ENCODE measurements around the gene DIO3.

Gene DIO3

DNA sequence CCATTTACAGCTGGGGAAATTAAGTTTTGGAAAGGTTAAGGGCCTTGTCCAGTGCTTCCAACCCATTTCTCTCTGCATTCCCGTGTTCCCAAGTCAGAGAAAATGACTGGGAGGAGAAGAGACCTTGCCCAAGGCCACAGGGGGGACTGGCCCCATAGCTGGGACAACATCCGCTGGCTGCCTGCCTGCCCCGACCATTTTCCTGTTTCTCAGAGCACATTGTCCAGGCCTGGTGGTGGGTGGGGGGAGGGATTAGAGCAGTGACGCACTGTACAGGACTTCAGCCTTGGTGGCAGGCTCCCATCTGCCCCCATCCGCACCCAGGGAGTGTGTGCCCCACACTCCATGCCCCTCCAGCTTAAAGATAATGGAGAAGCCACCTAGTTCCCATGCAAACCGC is 27.7 kb downstream of the DIO3 start:
- DNase-seq (ENCODE audit: insufficient read length, low spot score) = no peak
- TF ChIP-seq POLR2A (IDR thresholded peaks at IDR 0.05; ENCODE audit: low read depth, low read length) = no peak
- FAIRE-seq = no peak

DNA sequence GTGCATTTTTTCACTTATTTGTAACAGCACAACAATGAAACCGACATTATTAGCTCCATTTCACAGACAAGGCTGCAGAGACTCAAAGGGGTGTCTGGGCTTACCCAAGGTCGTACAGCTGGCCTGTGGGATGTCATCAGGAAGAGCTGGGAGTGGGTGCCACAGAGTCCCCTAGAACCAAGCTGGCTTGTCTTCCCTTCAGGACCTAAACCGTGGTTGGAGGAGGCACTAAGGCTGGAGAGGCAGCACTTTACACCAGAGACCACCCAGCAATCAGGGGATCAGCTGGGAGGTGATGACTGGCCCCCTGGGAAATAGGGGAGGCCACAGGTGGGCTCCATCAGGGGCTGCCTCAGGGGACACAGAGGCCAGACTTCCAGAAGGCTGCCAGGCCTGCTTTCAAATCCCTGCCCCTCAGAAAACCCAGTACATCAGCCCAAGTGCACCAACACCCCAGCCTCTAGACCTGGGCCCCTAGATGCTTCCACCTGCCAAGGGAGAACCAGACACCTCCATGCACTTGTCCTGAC is 28.3 kb downstream of the DIO3 start:
- DNase-seq (ENCODE audit: insufficient read length, low spot score) = no peak
- no peak for FAIRE-seq
- no peak for TF ChIP-seq POLR2A (IDR thresholded peaks at IDR 0.05; ENCODE audit: low read depth, low read length)

DNA sequence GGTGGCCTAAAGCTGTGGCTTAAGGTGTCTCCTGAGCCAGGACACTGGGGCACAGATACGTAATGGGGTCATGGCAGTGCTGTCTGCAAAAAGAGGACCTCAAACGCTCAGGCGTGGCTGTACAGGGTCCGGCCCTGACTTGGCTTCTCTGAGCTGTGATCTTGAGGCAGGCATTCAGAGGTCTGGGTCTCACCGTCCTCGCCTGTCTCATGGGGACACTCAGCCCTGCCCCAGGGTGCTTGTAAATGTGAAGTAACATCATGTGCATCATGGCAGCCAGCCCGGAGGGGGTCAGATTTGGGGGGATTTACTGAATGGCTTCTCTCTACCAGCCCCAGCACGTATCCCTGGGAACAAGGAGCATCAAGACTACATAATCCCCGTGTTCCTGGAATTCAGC is 28.8 kb downstream of the DIO3 start:
- TF ChIP-seq POLR2A (IDR thresholded peaks at IDR 0.05; ENCODE audit: low read depth, low read length) = no peak
- DNase-seq (ENCODE audit: insufficient read length, low spot score) (no peak), FAIRE-seq (no peak)

GRCh38 chr14:101590616-101591015 is 29.3 kb downstream of the DIO3 start:
- no peak for TF ChIP-seq POLR2A (IDR thresholded peaks at IDR 0.05; ENCODE audit: low read depth, low read length)
- FAIRE-seq (no peak), DNase-seq (ENCODE audit: insufficient read length, low spot score) (no peak)

DNA sequence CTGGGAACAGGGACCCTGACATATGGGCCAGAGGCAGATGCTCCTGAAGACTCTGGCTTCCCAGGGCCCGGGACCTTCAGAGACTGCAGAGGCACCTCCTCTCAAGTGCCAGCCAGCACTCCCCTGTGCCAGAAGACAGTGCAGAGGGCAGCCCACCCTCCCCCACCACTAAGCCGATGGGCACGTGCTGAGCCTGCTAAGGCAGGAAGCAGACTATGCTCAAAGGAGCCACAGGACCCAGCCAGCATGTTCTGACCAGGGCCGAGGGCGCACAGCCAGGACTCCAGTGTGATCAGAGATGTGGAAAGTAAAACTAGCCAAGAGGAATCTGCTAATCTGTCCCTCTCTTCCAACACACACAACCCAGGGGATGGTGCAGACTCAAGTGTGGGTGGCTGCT is 29.8 kb downstream of the DIO3 start:
- no peak for TF ChIP-seq POLR2A (IDR thresholded peaks at IDR 0.05; ENCODE audit: low read depth, low read length)
- DNase-seq (ENCODE audit: insufficient read length, low spot score) = no peak
- no peak for FAIRE-seq

- DNase-seq (ENCODE audit: insufficient read length, low spot score) (no peak), FAIRE-seq (no peak)
- TF ChIP-seq POLR2A (IDR thresholded peaks at IDR 0.05; ENCODE audit: low read depth, low read length) = no peak
Measured at GRCh38 chr14:101591582-101591981, 30.3 kb downstream of the DIO3 start.

GRCh38 chr14:101593411-101594238 is 32.3 kb downstream of the DIO3 start:
- FAIRE-seq = no peak
- DNase-seq (ENCODE audit: insufficient read length, low spot score) = no peak
- TF ChIP-seq POLR2A (IDR thresholded peaks at IDR 0.05; ENCODE audit: low read depth, low read length) = no peak

- DNase-seq (ENCODE audit: insufficient read length, low spot score) = no peak
- no peak for FAIRE-seq
- TF ChIP-seq POLR2A (IDR thresholded peaks at IDR 0.05; ENCODE audit: low read depth, low read length) = no peak
Measured at GRCh38 chr14:101594511-101595148, 33.3 kb downstream of the DIO3 start.

DNA sequence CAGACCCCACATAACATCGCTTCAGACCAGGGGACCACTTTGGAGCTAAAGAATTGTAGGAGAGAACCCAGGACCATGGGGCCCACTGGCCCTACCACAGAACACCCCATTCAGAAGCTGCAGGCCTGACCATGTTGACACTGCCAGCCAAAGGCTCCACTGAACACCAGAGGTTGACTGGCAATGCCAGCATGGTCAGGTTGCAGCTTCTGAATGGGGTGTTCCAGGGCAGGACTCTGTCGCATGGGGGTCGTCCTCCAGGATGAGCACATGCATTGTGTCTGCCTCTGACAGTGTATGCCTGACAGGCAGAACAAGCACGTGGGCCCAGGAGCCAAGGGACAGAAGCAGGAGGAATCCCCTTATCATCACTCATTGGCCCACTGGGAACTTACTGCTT is 34.1 kb downstream of the DIO3 start:
- TF ChIP-seq POLR2A (IDR thresholded peaks at IDR 0.05; ENCODE audit: low read depth, low read length) = no peak
- no peak for DNase-seq (ENCODE audit: insufficient read length, low spot score)
- FAIRE-seq = no peak

GRCh38 chr14:101595887-101596721 is 34.8 kb downstream of the DIO3 start:
- no peak for TF ChIP-seq POLR2A (IDR thresholded peaks at IDR 0.05; ENCODE audit: low read depth, low read length)
- FAIRE-seq = no peak
- no peak for DNase-seq (ENCODE audit: insufficient read length, low spot score)

DNA sequence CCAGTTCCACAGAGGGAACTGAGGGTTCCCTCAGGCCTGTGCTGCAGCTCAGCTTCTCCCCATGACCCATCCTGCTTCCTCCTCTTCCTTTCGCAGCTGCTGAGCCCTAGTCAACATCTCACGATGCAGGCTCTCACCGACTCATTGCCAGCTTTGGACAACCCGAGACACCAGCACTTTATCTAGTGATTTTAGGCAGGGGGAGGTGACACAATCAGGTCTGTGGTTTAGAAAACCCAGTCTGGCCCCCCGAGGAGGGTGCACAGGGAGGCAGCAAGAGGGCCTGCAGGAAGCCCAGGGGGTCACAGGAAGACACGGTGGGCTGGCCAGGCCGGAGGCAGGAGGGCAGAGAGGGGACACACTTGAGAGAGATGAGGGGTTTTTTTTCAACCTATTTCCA is 35.4 kb downstream of the DIO3 start:
- FAIRE-seq (no peak), DNase-seq (ENCODE audit: insufficient read length, low spot score) (no peak)
- TF ChIP-seq POLR2A (IDR thresholded peaks at IDR 0.05; ENCODE audit: low read depth, low read length) = no peak

DNA sequence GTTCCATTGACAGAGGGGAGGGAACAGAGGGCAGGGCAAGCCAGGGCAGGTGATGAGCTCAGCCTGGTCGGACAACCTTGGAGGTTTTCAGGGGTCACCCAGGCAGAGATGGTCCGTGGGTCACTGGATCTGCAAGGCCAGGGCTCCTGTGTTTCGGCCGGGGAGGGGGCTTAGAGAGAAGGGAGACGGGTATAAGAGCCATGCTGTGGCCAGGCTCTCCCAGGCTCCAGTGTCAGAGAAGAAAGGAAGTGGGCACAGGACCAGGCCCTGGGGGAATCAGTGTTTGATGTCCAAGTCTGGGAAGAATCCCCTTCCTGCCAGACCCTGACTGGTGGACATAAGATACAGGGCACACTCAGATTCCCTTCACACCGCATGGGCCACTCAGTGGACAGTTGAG is 36.9 kb downstream of the DIO3 start:
- TF ChIP-seq POLR2A (IDR thresholded peaks at IDR 0.05; ENCODE audit: low read depth, low read length) = no peak
- FAIRE-seq (no peak), DNase-seq (ENCODE audit: insufficient read length, low spot score) (no peak)

DNA sequence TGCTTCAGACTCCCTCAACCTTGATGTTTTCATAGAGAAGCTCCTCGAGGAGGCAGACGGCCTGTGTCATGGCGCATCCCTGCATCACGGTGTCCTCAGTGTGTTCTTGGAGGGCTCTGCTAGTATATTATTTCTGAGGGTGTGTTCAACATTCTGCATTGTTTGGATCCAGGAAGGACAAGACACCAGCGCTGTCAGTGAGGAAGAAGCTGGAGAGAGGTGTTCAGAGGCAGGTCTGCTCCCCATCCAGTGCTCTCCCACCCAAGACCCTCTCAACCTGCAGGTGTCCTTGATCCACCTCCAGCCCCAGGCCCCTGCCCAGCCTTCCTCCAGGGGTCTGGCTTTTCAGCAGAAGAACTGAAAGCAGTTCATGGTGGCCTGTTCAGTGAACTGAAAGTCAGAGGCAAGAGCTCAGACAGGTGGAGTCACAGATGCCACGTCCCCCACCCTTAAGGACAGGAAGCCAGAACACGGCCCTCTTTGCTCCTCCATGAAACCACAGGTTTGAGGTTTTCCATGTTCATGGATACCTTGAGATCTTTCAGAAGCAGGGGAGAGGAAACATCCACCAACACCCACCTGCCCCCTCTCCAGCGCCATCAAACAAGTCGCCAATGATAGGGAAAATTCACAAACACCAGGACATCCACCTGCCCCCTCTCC is 37.4 kb downstream of the DIO3 start:
- no peak for TF ChIP-seq POLR2A (IDR thresholded peaks at IDR 0.05; ENCODE audit: low read depth, low read length)
- no peak for DNase-seq (ENCODE audit: insufficient read length, low spot score)
- no peak for FAIRE-seq

All from H54 (cell line).